ENCODE measurements around the gene POT1. TPM values are rescaled to one million over a fixed set of nuclear protein-coding genes. Genes with fewer than 3 reads are reported as not detected.

Gene POT1
- total RNA-seq, 3 donors from 2014 or later = 12.1 to 13.9 (median 13.7) TPM

- H3K4me3 ChIP-seq = no peak overlapping the region
- H3K9me3 ChIP-seq = no peaks in the 10 kb centered on the region
- no peak for ATAC-seq
- no peak for DNase-seq
- H3K4me1 ChIP-seq (ENCODE audit: low read depth) = no peaks in the 10 kb centered on the region
- no peak for TF ChIP-seq CTCF (IDR thresholded peaks at IDR 0.05)
- H3K36me3 ChIP-seq (ENCODE audit: low read depth) = no peaks in the 10 kb centered on the region
- intact Hi-C loops (cut with DNase I, micrococcal nuclease) = no loop called here
Observed at GRCh38 chr7:124839687-124840086, 89.9 kb downstream of the POT1 start.

- TF ChIP-seq CTCF (IDR thresholded peaks at IDR 0.05) = no peak
- Histone ChIP-seq H3K9me3 (no peaks in the 10 kb centered on the region), H3K4me1 (ENCODE audit: low read depth) (no peaks in the 10 kb centered on the region), H3K4me3 (no peak overlapping the region), H3K36me3 (ENCODE audit: low read depth) (no peaks in the 10 kb centered on the region)
- ATAC-seq (no peak), DNase-seq (no peak)
- intact Hi-C loops (cut with DNase I, micrococcal nuclease) = no loop called here
Observed at GRCh38 chr7:124836173-124836572, 93.5 kb downstream of the POT1 start.

- no peak for TF ChIP-seq CTCF (IDR thresholded peaks at IDR 0.05)
- H3K9me3 ChIP-seq = no peaks in the 10 kb centered on the region
- H3K4me3 ChIP-seq = no peak overlapping the region
- H3K36me3 ChIP-seq (ENCODE audit: low read depth) = no peaks in the 10 kb centered on the region
- intact Hi-C loops (cut with DNase I, micrococcal nuclease) = no loop called here
- no peaks in the 10 kb centered on the region for H3K4me1 ChIP-seq (ENCODE audit: low read depth)
- DNase-seq (no peak), ATAC-seq (no peak)
Observed at GRCh38 chr7:124818807-124819206, 110.8 kb downstream of the POT1 start.

GRCh38 chr7:124813994-124814798 lies 115.4 kb downstream of the POT1 start:
- ATAC-seq (peak; percentile 44), DNase-seq (no peak)
- no peaks in the 10 kb centered on the region for H3K9me3 ChIP-seq
- TF ChIP-seq CTCF (IDR thresholded peaks at IDR 0.05) = no peak
- intact Hi-C loops (cut with DNase I, micrococcal nuclease) = no loop called here
- no peaks in the 10 kb centered on the region for H3K36me3 ChIP-seq (ENCODE audit: low read depth)
- H3K4me1 ChIP-seq (ENCODE audit: low read depth) = no peaks in the 10 kb centered on the region
- H3K4me3 ChIP-seq = no peak overlapping the region

- intact Hi-C loops (cut with DNase I, micrococcal nuclease) = no loop called here
- ATAC-seq = no peak
- Histone ChIP-seq H3K4me3 (no peak overlapping the region), H3K36me3 (ENCODE audit: low read depth) (no peaks in the 10 kb centered on the region), H3K4me1 (ENCODE audit: low read depth) (no peaks in the 10 kb centered on the region), H3K9me3 (no peaks in the 10 kb centered on the region)
- TF ChIP-seq CTCF (IDR thresholded peaks at IDR 0.05) = no peak
- no peak for DNase-seq
Observed at GRCh38 chr7:124812764-124813163, 116.9 kb downstream of the POT1 start.

All from mucosa of descending colon (tissue), 3 donors.